T-helper 17 cell (primary cell): Measurements from ENCODE around the gene AP1M1. TPM values are rescaled to one million over a fixed set of nuclear protein-coding genes. Genes with fewer than 3 reads are reported as not detected.

Experiments
- ATAC-seq: fragments of 150-1000 bp; cut with Tn5 transposase; 2 replicates; pipeline ENCODE4 v1.10.0; 2021; ENCODE audit warnings: mild to moderate bottlenecking, moderate library complexity
- DNase-seq, 3 donors: peaks; one replicate each; pipeline versions ENCODE4 v3.0.0 to v3.0.0-alpha.2; 2020 to 2021
- H3K9me3 ChIP-seq: one replicate; pipeline ENCODE4 v1.7.0; 2013; ENCODE audit warnings: low read length, mild to moderate bottlenecking; ENCODE audit not compliant: control insufficient read depth, poor library complexity, severe bottlenecking
- H3K27ac Mint-ChIP-seq: one replicate; pipeline ENCODE4 v1.8.0; 2022; ENCODE audit warnings: mild to moderate bottlenecking, moderate library complexity, mixed read lengths
- H3K27me3 Mint-ChIP-seq: one replicate; pipeline ENCODE4 v1.8.0; 2022; ENCODE audit warnings: mixed read lengths
- H3K36me3 Mint-ChIP-seq: one replicate; pipeline ENCODE4 v1.8.0; 2022; ENCODE audit warnings: low read depth, mixed read lengths
- H3K4me1 Mint-ChIP-seq: one replicate; pipeline ENCODE4 v1.8.0; 2022; ENCODE audit warnings: mild to moderate bottlenecking, mixed read lengths
- H3K4me3 Mint-ChIP-seq: one replicate; pipeline ENCODE4 v1.8.0; 2022; ENCODE audit warnings: mild to moderate bottlenecking, moderate library complexity, mixed read lengths
- total RNA-seq, 4 donors: library from RNA in 2 of 4; stranded (reverse) in 2 of 4; gene quantifications; one replicate each; pipeline ENCODE4 v1.2.3 and lab custom pipeline; 2022 to 2026

AP1M1 gene
- total RNA-seq, 2 donors from 2014 or later, result 91.8 to 98.5 TPM

DNA sequence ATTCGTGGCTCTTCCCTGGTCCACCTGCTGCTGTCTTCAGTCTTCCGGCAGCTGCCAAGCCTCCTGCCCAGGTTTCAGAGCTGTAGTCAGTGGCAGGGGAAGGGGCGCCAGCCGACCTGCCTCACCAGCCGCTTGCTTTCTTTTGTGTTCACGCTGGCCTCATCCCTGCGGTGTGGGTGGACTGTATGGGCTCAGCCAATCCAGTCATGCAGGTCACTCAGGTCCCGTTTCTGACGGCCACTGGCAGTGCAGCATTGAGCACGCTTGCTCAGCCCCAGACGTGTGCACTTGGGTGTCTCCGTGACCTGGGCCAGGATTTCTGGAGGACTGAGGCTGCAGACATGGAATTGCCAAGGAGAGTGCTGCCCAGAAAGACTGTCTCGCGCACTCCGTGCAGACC is 26.0 kb downstream of the AP1M1 start:
- H3K27ac Mint-ChIP-seq, result no peak overlapping the region
- H3K4me3 Mint-ChIP-seq, result no peak overlapping the region
- ATAC-seq, result no peak

DNA sequence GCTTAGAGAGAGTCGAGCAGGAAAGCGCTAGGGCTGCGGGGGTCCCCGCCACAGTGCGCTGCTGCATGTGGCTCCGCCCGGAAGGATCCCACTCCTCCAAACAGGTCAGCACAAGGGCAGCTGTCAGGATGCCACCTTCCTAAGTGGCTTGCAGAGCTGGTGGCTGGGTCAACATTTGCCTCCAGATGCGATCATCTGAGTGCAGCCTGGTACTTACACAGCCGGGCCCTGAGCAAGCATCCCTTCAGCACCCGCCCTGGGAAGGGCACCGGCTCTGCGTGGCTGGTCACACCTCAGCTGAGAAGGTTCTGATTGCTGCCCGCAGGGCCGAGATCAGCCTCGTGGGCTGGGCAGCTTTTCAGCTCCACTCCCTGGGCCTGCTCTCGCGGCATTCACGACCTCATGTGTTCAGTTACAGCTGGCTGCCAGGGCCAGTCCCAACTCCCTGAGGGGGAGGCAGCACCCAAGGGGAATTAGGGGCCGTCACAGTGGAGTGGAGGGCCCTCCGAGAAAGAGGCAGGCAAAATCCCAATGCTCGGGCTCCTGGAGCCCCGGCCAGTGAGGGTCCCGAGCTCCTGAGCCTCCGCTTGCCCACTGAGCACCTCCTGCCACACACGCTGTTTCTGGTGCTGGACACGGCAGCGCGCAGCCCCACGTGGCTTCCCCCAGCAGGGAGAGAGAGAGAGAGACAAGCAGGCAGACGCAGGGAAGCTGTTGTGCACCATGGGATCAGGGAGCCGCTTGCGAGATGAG is 26.8 kb downstream of the AP1M1 start:
- peak overlapping the region; percentile 47 for H3K27ac Mint-ChIP-seq
- H3K27me3 Mint-ChIP-seq, result no peaks in the 10 kb centered on the region
- H3K4me3 Mint-ChIP-seq, result no peak overlapping the region
- H3K36me3 Mint-ChIP-seq, result peaks cover 6% of the 10 kb centered on the region
- DNase-seq (no peak), ATAC-seq (no peak)
- H3K9me3 ChIP-seq, result no peaks in the 10 kb centered on the region
- H3K4me1 Mint-ChIP-seq, result no peaks in the 10 kb centered on the region

More for the DNA sequence above, 26.0 kb downstream of the AP1M1 start:
- H3K4me1 Mint-ChIP-seq, result no peaks in the 10 kb centered on the region
- no peaks in the 10 kb centered on the region for H3K27me3 Mint-ChIP-seq
- H3K9me3 ChIP-seq, result no peaks in the 10 kb centered on the region
- DNase-seq, result no peak
- H3K36me3 Mint-ChIP-seq, result peaks cover 7% of the 10 kb centered on the region

DNA sequence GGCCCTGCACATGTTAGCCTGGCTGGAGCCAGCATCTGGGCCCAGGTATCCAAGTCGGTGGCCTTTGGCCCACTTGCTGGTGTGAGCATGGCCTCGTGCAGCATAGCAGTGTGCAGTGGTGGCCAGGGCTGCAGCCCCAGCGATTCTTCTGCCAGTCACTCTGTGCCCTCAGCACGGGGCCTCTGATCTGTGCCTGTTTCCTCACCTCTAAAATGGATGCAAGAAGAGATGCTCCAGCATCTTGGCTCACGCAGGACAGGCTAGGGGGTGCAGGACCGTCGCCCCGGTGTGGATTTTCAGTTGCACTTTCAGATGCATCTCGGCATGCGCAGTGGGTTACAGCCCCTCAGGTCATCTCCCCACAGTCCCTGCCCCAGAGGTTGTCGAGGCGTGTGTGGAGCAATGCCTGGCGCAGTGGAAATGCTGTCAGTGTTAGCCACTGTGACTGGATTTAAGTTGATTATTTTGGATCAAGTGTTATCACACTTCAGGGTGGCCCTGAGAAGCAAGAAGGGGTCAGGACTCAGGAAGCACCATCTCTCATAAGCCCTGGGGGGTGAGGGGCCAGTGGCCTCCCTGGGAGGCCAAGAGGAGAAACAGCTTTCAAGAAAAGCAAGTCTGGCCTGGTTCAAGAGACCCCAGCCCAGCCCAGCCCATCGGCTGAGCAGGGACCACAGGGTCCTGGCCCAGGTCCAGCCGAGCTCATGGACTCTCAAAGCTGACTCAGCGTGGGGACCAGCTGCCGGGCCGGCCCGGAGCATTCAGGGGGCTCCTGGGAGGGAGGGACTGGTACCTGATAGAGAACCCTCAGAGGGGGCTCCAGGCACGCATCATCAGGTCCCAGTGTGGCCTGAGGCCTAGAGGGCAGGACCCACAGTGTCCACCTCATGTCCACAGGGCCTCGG is 27.8 kb downstream of the AP1M1 start:
- no peaks in the 10 kb centered on the region for H3K27me3 Mint-ChIP-seq
- no peaks in the 10 kb centered on the region for H3K9me3 ChIP-seq
- H3K27ac Mint-ChIP-seq, result no peak overlapping the region
- DNase-seq (no peak), ATAC-seq (no peak)
- no peaks in the 10 kb centered on the region for H3K4me1 Mint-ChIP-seq
- H3K36me3 Mint-ChIP-seq, result peaks cover 10% of the 10 kb centered on the region
- no peak overlapping the region for H3K4me3 Mint-ChIP-seq

DNA sequence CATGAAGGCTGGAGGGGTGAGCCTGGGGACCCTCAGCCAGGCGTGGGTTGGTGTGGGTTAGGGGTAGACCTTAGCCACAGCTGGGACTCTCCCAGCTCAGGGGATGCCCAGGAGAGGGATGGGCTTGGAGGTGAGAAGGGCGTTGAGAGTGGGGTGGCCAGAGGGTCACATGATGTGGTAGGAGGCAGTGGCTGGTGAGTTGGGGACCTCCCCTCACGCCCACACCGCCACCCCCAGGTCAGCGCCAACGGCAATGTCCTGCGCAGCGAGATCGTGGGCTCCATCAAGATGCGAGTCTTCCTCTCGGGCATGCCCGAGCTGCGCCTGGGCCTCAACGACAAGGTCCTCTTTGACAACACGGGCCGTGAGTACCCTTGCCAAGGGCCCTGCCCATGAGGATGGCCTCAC is 28.5 kb downstream of the AP1M1 start:
- ATAC-seq (no peak), DNase-seq (no peak)
- no peaks in the 10 kb centered on the region for H3K9me3 ChIP-seq
- H3K27ac Mint-ChIP-seq, result no peak overlapping the region
- H3K4me1 Mint-ChIP-seq, result no peaks in the 10 kb centered on the region
- peaks cover 10% of the 10 kb centered on the region for H3K36me3 Mint-ChIP-seq
- H3K4me3 Mint-ChIP-seq, result no peak overlapping the region
- H3K27me3 Mint-ChIP-seq, result no peaks in the 10 kb centered on the region

DNA sequence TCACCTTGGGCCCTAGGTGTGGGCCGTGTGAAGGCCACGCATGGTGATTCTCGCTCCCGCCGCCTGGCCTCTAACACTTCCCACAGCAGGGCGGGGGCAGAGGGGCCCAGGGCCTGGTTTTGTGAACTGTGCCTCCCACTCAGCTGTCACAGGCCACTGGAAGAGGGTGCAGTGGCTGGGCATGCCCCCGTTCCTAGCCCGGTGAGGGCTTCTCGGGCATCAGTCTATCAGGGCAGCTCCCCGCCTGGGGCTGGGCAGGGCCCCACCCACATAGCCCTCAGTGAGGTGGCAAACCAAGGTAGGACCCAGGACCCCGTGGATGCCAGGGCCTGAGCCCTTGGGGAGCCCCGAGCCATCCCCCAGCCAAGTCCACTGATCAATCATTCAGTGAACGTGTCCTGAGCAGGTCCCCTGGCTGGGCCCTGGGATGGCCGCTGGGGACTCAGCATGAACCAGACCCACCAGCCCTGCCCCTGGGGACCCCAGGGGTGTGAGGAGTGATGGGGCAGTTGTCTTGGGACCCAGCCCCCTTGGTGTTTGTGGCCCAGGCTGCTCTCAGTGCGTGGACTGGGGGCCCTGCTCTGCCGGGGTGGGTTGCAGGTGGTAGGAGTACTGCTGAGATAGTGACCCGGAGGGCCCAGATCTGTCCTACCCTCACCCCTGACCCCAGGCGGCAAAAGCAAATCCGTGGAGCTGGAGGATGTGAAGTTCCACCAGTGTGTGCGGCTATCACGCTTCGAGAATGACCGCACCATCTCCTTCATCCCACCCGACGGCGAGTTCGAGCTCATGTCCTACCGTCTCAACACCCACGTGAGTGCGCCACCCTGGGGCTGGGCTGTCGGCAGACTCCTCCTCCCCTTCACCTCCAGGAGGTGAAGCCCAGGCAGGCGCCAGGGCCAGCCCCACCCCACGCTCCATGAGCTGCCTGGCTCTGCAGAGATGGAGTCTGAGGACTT is 29.4 kb downstream of the AP1M1 start:
- Mint-ChIP-seq H3K4me1 (no peaks in the 10 kb centered on the region), H3K36me3 (peaks cover 10% of the 10 kb centered on the region), H3K4me3 (no peak overlapping the region), H3K27ac (no peak overlapping the region), H3K27me3 (no peaks in the 10 kb centered on the region)
- ATAC-seq (no peak), DNase-seq (no peak)
- H3K9me3 ChIP-seq, result no peaks in the 10 kb centered on the region

DNA sequence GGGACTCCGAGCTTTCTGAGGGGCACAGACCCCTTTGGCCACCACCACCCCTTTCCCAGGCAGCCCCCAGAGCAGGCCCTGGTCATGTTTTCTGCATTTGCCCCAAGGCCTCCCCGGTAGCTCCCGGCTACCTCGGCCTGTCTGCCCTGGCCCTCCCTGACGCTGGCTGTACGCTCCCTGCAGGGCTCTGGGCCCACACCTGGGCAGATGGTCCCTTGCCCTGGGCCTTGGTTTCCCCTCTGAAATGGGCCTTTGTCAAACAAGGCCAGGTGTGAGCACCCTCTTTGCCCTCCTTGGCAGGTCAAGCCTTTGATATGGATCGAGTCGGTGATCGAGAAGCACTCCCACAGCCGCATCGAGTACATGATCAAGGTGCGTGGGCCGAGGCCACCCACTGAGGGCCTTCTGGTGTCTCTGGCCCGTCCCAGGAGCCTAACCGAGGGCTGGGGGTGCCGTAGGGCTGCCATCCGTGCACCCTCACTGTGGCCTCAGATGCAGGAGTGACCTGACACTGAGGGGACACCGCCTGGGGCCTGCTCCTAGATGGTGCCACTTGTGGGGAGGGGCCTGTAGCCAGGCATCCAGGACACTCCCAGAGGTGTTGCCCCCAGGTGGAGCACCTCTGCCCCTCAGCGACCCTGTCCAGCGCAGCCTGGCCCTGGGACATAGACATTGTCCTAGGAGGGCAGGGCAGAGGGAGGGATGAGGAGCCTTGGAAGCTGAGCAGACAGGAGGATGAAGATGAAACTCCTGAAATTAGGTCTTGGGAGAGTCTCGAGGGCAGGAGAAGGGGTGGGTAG is 30.3 kb downstream of the AP1M1 start:
- DNase-seq (no peak), ATAC-seq (no peak)
- H3K4me3 Mint-ChIP-seq, result no peak overlapping the region
- H3K36me3 Mint-ChIP-seq, result peaks cover 6% of the 10 kb centered on the region
- H3K27me3 Mint-ChIP-seq, result no peaks in the 10 kb centered on the region
- H3K27ac Mint-ChIP-seq, result no peak overlapping the region
- peaks cover 2% of the 10 kb centered on the region for H3K4me1 Mint-ChIP-seq
- H3K9me3 ChIP-seq, result no peaks in the 10 kb centered on the region

DNA sequence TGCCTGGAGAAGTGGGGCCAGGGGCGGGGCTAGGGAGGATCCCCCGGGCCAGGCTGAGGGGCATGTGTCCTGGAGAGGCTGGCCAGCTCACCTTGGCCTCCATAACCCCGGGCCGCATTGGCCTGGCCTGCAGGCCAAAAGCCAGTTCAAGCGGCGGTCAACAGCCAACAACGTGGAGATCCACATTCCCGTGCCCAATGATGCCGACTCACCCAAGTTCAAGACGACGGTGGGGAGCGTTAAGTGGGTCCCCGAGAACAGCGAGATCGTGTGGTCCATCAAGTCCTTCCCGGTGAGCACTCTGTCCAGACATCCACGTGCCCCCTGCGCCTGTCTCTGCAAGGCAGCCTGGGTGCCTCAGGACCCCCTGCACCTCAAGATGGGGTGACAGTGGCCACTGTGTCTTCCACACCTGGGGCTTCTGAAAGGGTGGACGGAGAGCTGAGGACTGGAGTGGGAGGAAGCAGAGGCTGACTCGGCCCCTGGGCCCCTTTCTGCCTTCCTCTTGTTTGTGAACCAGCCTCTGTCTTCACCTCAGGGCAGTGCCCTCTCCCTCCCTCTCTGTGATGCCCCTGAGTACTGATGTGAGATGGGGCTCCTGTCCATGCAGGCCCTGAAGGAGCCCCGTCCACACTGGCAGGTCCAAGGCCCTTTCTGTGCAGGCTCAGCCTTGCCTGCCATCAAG is 31.1 kb downstream of the AP1M1 start:
- Mint-ChIP-seq H3K27me3 (no peaks in the 10 kb centered on the region), H3K27ac (peak overlapping the region; percentile 34), H3K36me3 (peaks cover 6% of the 10 kb centered on the region), H3K4me3 (no peak overlapping the region), H3K4me1 (peaks cover 2% of the 10 kb centered on the region)
- DNase-seq, result no peak
- H3K9me3 ChIP-seq, result no peaks in the 10 kb centered on the region
- no peak for ATAC-seq

DNA sequence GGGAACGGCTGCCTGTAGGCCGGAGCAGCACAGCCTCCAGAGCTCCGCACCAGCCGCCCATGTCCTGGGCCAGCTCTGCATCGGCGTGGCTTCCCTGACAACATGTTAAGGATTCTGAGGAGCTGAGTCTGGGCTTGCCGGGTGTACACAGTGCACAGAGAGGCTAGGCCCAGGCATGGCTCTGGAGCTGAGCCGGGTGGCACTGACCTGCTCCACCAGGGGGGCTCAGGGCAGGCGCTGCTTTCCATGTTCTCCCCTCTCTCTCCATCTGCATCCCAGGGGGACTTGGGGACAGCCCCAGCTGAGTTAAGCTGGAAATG is 31.6 kb downstream of the AP1M1 start:
- no peaks in the 10 kb centered on the region for H3K27me3 Mint-ChIP-seq
- peaks cover 6% of the 10 kb centered on the region for H3K36me3 Mint-ChIP-seq
- no peaks in the 10 kb centered on the region for H3K9me3 ChIP-seq
- H3K27ac Mint-ChIP-seq, result peak overlapping the region; percentile 34
- H3K4me3 Mint-ChIP-seq, result no peak overlapping the region
- H3K4me1 Mint-ChIP-seq, result peaks cover 2% of the 10 kb centered on the region
- no peak for DNase-seq
- ATAC-seq, result no peak

DNA sequence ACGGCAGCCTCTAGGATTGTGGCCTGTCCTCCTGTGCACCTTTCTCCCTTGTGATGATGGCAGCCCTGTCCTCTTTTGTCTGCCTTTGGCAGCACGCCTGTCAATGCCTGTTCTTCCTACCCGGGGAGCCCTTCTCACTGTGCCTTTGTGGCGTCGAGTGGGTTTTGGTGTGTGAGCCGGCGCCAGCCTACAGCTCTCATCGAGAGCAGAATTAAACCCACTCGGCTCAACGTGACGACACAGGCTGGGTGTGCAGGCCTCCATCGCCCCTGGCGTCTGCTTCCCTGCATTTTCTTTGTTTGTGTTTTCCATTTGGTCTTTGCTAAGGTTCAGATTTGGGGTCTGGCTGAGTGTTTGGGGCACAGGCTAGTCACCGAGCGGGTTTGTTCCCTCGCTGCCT is 34.4 kb downstream of the AP1M1 start:
- Mint-ChIP-seq H3K27ac (no peak overlapping the region), H3K4me1 (peaks cover 10% of the 10 kb centered on the region), H3K36me3 (peaks cover 8% of the 10 kb centered on the region)

DNA sequence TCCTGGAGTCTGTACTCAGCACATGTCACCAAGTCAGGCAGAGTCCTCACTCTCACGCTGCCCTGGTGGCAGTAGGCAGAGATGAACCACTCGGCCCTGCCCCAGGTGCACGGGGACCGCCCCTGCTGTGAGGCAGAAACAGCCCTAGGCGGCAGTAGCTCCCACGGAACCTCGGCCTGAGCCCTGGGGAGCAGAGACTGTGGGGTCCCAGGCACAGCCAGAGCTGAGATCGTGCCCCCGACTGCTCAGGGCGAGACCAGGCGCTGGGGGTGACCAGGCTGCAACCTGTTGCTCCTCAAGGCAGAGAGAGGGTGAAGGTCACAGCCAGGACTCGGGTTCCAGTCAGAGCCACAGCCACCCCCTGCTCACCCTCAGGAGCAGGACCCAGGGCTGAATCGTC is 34.9 kb downstream of the AP1M1 start:
- H3K9me3 ChIP-seq, result no peaks in the 10 kb centered on the region
- Mint-ChIP-seq H3K27ac (peak overlapping the region; percentile 37), H3K27me3 (no peaks in the 10 kb centered on the region), H3K4me3 (no peak overlapping the region), H3K4me1 (peaks cover 10% of the 10 kb centered on the region), H3K36me3 (peaks cover 8% of the 10 kb centered on the region)
- ATAC-seq (no peak), DNase-seq (no peak)

More for the DNA sequence above, 34.4 kb downstream of the AP1M1 start:
- H3K27me3 Mint-ChIP-seq, result no peaks in the 10 kb centered on the region
- ATAC-seq (no peak), DNase-seq (no peak)
- no peak overlapping the region for H3K4me3 Mint-ChIP-seq
- H3K9me3 ChIP-seq, result no peaks in the 10 kb centered on the region

DNA sequence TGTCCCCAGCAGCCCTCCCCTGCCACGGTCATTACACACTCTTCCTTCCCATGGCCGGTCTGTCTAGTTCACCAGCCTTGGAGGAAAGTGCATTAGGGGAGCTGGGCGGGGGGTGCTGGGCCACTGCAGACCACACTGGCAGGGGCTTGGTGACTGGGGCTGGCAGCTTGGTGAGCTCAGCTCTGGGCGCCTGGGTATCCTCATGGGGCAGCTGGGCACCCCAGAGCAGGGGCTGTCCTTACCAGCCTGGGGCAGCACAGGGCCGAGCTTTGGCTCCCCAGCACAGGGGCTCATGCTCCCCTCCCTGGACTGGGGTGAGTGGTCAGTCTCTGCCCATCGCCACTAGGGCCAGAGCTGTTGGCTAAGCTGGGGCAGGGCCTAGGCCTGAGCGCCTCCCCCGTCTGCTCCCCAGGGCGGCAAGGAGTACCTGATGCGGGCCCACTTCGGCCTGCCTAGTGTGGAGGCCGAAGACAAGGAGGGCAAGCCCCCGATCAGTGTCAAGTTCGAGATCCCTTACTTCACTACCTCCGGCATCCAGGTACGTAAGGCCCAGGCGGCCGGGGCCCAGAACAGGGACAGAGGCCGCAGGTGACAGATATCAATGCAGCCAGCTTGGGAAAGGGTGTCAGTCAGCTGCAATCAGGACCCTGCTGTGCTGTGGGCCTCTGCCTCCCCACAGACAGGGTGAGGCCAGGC is 35.5 kb downstream of the AP1M1 start:
- no peak overlapping the region for H3K4me3 Mint-ChIP-seq
- no peaks in the 10 kb centered on the region for H3K9me3 ChIP-seq
- no peak for ATAC-seq
- DNase-seq, result no peak
- peak overlapping the region; percentile 37 for H3K27ac Mint-ChIP-seq
- H3K4me1 Mint-ChIP-seq, result peaks cover 13% of the 10 kb centered on the region
- no peaks in the 10 kb centered on the region for H3K27me3 Mint-ChIP-seq
- peaks cover 8% of the 10 kb centered on the region for H3K36me3 Mint-ChIP-seq
